ENCODE results near the gene SCN5A. TPM values are rescaled to one million over a fixed set of nuclear protein-coding genes. Genes with fewer than 3 reads are reported as not detected.

Gene SCN5A
- total and polyA plus RNA-seq, 2 of the 8 experiments (the other 6 are each of a cell fraction or from before 2014, with no cell fraction given), result 4.8 to 11.4 TPM

DNA sequence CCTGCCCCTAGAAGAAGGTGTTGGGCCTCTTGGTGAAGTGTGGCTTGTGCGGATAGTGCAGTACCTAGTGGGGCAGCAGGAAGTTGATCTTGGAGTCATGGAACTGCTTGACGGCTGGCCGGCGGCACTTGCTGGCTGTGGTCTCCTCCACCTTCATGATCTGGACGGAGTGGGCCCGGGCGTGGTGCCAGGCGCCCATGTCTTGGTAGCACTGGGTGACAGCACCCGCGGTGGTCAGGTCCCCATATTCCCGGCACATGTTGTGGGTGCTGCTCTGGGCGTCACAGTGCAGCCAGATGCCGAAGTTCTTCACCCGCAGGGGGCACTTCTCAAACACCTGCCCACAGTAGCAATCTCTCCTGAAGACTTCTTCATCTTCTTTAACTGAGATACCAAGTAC lies 122.7 kb downstream of the SCN5A start:
- Histone ChIP-seq H2BK15ac (ENCODE audit: low read length) (no peak overlapping the region), H3K79me1 (ENCODE audit: low read depth, low read length) (no peaks in the 10 kb centered on the region; the same call in 1 of the 2 replicates), H3K14ac (ENCODE audit: insufficient read length) (no peak overlapping the region), H3K27me3 (replicated peaks in 1 of 4; ENCODE audit: control insufficient read depth in 3 of 4, extremely low read depth in 1 of 4, insufficient read depth in 3 of 4, low read length in 3 of 4) (no peaks in the 10 kb centered on the region), H3K9ac (replicated peaks in 1 of 4; ENCODE audit: extremely low read depth in 1 of 4, low read depth in 3 of 4, low read length in 3 of 4) (no peak overlapping the region), H4K20me1 (replicated peaks in 1 of 2; ENCODE audit: control insufficient read depth in 1 of 2, insufficient read depth in 2 of 2, low read length in 2 of 2) (no peaks in the 10 kb centered on the region), H2AFZ (ENCODE audit: low read length) (no peak overlapping the region), H3K79me2 (ENCODE audit: control insufficient read depth in 1 of 2, insufficient read depth in 2 of 2, low read length in 2 of 2) (no peaks in the 10 kb centered on the region), H3K23me2 (ENCODE audit: low read depth, low read length) (no peaks in the 10 kb centered on the region), H3K4ac (replicated peaks; ENCODE audit: insufficient read length, low read depth, low read length) (no peak overlapping the region), H4K91ac (replicated peaks; ENCODE audit: insufficient read length, low read length) (no peak overlapping the region), H2BK120ac (replicated peaks; ENCODE audit: low read depth, low read length) (no peak overlapping the region), H3K23ac (ENCODE audit: insufficient read length) (no peak overlapping the region), H3K36me3 (ENCODE audit: control insufficient read depth in 2 of 4, insufficient read depth in 4 of 4, low read length in 3 of 4) (peaks cover 3 to 12% (median 7%) of the 10 kb centered on the region in 4 experiments), H3K56ac (replicated peaks; ENCODE audit: insufficient read length, low read depth, low read length) (no peak overlapping the region), H2BK20ac (ENCODE audit: low read length) (no peak overlapping the region), H3K9me3 (ENCODE audit: insufficient read depth in 2 of 2, low read depth in 1 of 2, low read length in 1 of 2) (no peaks in the 10 kb centered on the region; a peak in 1 of 4 replicates), H2BK12ac (ENCODE audit: low read depth, low read length) (no peak overlapping the region), H4K8ac (ENCODE audit: extremely low read depth, insufficient read depth, low read length) (no peak overlapping the region), H3K4me2 (ENCODE audit: insufficient read depth in 1 of 2, low read depth in 2 of 2, low read length in 2 of 2) (no peak overlapping the region), H2AK5ac (ENCODE audit: low read depth, low read length) (no peak overlapping the region), H2BK5ac (ENCODE audit: low read depth, low read length) (no peak overlapping the region; the same call in 1 of the 2 replicates), H3K27ac (ENCODE audit: low read depth, low read length) (no peak overlapping the region), H3K18ac (ENCODE audit: extremely low read depth, low read length) (no peak overlapping the region), H4K5ac (ENCODE audit: insufficient read length, low read depth, low read length) (no peak overlapping the region), H3K4me1 (replicated peaks in 1 of 4; ENCODE audit: control insufficient read depth in 3 of 4, insufficient read depth in 4 of 4, low read length in 3 of 4) (peaks cover 0 to 1% (median 0%) of the 10 kb centered on the region in 4 experiments; a peak in 1 of 7 replicates), H3K4me3 (ENCODE audit: extremely low read depth in 1 of 4, insufficient read depth in 2 of 4, low read depth in 3 of 4, low read length in 4 of 4) (no peak overlapping the region)
- WGBS, 2 experiments (ENCODE audit: extremely low coverage in 1 of 2, insufficient coverage in 1 of 2, insufficient read length in 1 of 2, insufficient replicate concordance in 2 of 2, low coverage in 1 of 2, low lambda C conversion rate in 2 of 2, missing lambda C conversion rate in 1 of 2), result 94% methylated on average over 14 of the region's 14 CpGs; no CpG with 5 or more reads in 1 of the 2 experiments
- FAIRE-seq (no peak), DNase-seq (ENCODE audit: low read depth in 1 of 2, low spot score in 2 of 2) (no peak)
- ChIA-PET POLR2A (ENCODE audit: partially characterized antibody) (no interaction called here), CTCF (ENCODE audit: partially characterized antibody) (interaction anchor here (0.7 to 12.5 kb wide), 5 partner anchors 96 to 637 kb away, joined by 4 to 318 read pairs (median 11); no protein-coding TSS in a partner anchor)
- TF ChIP-seq BRCA1 (IDR thresholded peaks at IDR 0.05; ENCODE audit: low read depth, low read length), result no peak
- TF ChIP-seq RBBP5 (IDR thresholded peaks at IDR 0.05; ENCODE audit: borderline replicate concordance, low read depth, low read length), result no peak
- no peak for TF ChIP-seq RNF2 (IDR thresholded peaks at IDR 0.05; ENCODE audit: borderline replicate concordance, low read depth, low read length, missing control alignments, poor library complexity, severe bottlenecking)
- TF ChIP-seq POLR2A (IDR thresholded peaks at IDR 0.05; ENCODE audit: control extremely low read depth in 1 of 2, low read depth in 2 of 2, low read length in 2 of 2), result no peak
- TF ChIP-seq ZNF274 (IDR thresholded peaks at IDR 0.05; ENCODE audit: borderline replicate concordance, extremely low read depth, low read length), result no peak
- TF ChIP-seq, protein P1, sequence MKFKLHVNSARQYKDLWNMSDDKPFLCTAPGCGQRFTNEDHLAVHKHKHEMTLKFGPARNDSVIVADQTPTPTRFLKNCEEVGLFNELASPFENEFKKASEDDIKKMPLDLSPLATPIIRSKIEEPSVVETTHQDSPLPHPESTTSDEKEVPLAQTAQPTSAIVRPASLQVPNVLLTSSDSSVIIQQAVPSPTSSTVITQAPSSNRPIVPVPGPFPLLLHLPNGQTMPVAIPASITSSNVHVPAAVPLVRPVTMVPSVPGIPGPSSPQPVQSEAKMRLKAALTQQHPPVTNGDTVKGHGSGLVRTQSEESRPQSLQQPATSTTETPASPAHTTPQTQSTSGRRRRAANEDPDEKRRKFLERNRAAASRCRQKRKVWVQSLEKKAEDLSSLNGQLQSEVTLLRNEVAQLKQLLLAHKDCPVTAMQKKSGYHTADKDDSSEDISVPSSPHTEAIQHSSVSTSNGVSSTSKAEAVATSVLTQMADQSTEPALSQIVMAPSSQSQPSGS (IDR thresholded peaks at IDR 0.05; ENCODE audit: low read length), result no peak
- no peak for TF ChIP-seq KDM5A (IDR thresholded peaks at IDR 0.05; ENCODE audit: low read length)
- no peak for TF ChIP-seq CHD1 (IDR thresholded peaks at IDR 0.05; ENCODE audit: low read depth, low read length)
- no peak for TF ChIP-seq RFX5 (IDR thresholded peaks at IDR 0.05; ENCODE audit: borderline replicate concordance, low read depth, low read length)
- TF ChIP-seq SP2 (IDR thresholded peaks at IDR 0.05; ENCODE audit: low read length), result no peak
- no peak for TF ChIP-seq NANOG (IDR thresholded peaks at IDR 0.05; ENCODE audit: insufficient read depth, low read depth, low read length, poor library complexity, severe bottlenecking)
- TF ChIP-seq MAFK (IDR thresholded peaks at IDR 0.05; ENCODE audit: low read depth, low read length), result no peak
